NCI-H82 treated with DMSO at 0.1 percent for 48 hours (cell line): ENCODE measurements around the gene FBXW12.
A peak's percentile ranks its signal among the peaks of the same experiment; 100 is the strongest.
"Not testable (repeated sequence)": the region's sequence is repeated elsewhere in the genome, so short reads cannot be mapped to it uniquely, and the experiment has no call there.

Source experiments
- DNase-seq: peaks from one replicate; lab custom pipeline; 2025; ENCODE audit not compliant: unreplicated experiment; lab: John Stamatoyannopoulos, UW

The FBXW12 gene, protein sequence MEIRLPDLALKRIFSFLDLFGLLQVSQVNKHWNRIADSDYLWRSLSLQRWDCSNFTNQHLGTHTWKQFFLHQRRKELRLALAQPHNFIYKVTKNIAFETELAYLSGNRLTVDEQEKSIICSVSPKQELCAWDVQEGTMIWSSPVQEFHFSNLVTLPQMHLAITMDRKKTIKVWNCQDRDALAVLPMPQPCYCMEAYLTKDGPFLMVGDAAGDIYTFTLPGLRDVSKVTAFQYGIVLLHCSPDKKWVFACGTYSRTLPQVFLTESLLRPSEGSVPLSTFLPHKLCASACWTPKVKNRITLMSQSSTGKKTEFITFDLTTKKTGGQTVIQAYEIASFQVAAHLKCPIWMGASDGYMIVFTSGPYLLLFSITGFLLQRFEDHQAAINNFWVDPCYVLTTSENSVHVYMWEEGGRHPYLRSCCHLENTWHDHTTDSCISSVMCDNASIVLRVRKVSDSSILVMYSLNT

DNA sequence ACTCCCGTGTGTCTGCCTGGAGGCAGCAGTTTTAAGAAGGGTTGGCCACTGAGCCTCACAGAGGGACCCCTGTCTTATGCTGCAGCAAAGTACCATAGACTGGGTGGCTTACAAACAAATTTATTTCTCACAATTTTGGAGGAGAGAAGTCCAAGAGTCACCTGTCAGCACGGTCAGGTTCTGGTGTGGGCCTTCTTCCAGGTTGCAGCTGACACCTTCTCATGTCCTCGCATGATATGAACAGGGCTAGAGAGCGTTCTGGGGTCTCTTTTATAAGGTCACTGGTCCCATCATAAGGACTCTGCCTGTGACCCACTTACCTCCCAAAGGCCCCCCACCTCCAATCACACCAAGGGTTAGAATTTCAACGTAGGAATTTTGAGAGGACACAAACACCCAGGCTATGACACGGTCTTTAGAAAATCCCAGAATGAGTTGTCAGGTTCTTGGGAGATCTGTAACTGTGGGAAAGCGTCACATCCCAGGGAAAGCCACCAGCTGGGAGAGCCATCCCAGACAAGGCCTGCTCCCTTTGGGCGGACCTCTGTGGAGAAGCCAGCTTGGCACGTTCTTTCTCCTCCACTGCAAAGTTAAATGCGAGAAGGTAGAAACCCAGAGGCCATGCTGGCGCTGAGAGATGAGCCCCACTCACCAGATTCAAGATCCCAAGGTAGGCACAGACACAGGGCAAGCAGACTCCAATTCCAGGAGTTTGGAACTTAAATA lies at the start of gene FBXW12:
Gene FBXW12, plus strand, starts transcription at position 569 of the 726 bp plus-strand sequence. CDS start 549 bp downstream, outside the sequence.
- no peak for DNase-seq

DNA sequence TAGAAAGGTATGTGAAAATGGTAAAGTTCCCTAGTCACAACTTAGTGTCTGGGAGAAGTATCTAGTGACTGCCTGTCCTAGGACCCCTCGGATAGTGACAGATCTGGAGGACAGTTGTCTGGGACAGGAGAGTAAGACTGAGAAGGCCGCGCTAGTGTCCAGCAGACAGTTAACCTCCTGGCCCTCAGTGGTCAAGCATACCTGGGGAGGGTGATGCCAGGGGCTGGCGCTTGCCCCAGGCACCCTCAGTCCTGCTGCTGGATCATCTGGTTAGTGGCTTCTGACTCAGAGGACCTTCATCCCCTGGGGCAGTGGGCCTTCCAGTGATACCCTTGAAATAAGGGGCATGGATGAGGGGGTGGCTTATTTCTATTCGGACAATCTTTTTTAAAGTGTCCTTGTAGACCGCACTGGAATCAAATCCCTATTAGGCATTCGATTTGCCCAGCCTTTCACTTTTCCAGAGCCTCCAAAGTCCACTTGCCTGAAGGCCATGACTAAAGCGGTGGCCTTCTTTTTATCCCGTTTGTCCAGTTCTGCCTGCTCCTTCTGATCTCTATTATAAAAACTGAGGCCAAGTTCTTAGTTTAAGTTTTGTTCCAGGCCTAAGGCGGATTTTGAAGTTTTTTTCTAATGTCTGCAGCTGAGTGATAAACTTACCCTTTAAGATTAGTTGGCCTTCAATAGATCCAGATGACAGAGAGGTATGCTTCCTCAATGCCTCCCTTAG lies 40.1 kb upstream of the FBXW12 start:
- DNase-seq: not testable (repeated sequence)

DNA sequence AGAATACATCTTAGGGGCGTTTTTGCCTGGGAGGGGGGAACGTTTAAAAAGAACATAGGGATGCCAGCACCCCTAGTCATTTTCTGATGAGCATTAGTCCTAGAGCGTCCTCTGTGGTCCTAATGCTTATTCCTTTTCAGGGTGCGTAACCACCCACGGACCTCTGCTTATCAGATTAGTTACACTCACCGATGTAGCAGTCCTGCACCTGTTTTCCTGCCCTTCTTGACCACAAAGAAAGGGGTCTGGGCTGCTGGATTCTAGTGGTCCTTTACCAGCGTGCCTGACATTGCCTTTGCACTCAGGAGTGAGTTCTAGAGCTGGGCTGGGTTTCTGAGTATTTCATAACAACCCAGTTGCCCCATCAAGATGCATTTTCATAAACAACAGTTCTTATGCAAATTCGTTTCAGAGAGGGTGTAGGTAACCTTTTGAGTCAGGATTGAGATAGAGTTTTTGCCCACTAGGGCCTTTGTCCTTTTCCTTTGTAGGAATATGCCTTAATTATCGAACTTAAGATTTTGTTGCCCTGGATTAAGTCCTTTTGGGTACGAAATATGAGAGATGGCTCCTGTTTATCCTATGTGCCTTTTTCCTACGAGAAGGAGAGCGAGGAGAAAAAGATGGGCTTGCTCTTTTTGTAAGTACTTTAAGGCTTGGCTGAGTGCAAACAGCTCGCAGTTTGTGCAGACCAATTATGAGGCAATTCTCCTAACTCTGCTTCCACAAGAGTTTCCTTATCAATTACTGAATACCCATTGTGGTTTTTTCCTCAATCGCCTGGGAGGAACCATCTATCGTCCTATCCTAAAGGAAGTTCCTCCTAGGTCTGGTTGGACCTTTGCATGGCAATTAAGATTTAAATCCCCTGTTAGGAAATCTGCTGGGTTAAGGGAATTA lies 38.4 kb upstream of the FBXW12 start, which contains the start of gene SPINK8:
Gene SPINK8, minus strand, starts transcription at position 316 of the 900 bp plus-strand sequence. CDS start 5,320 bp downstream, outside the sequence.
- not testable (repeated sequence) for DNase-seq

DNA sequence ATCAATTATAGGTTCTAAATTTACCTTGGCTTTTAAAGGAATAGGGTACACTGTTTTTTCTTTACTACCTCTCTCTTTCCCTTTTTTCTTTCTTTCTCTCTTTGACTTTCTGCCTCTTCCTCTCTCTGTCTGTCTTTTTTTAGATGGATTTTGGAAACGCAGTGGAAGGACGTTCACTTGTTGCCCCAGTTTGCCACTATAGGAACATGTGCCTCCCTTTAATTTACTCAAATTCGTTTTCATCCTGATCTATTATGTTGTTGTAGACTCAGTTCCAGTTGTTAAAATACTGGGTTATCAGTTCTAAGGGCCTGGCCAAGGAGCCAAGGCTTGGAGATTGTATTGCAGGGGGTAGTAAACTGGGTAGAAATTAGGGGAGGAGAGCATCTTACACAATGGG lies 37.4 kb upstream of the FBXW12 start:
- no peak for DNase-seq

DNA sequence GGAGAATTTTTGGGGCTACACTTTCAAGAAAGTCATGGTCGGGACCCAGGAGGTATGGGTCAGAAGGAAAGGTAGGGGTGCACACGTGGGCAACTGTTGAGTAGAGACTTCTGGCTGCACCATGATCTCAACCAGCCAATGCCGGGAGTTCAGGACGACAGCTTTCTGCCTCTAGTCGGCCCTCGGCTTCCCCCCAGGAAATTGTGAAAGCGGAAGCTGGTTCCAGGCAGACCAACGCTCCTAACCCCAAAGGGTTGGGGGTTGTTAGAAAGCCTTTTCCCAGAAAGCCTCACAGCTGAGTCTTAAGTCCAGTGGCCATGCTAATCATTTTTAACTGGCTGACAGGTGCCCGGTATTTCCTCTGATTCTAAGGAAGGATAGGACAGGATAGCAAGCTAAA lies 36.7 kb upstream of the FBXW12 start:
- DNase-seq: not testable (repeated sequence)

DNA sequence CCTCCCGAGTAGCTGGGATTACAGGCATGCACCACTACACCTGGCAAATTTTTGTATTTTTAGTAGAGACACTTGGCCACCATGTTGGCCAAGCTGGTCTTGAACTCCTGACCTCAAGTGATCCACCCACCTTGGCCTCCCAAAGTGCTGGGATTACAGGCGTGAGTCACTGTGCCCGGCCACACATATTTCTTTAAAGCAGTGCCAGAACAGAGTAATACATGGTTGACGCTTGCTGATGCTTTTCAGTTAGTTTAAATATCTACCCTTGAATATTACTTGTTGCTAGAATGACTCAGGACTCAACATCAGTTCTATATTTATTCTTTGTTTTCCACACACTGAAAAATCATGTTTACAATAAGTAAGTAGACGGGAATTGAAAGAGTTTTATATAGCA lies 34.5 kb upstream of the FBXW12 start:
- DNase-seq: not testable (repeated sequence)

DNA sequence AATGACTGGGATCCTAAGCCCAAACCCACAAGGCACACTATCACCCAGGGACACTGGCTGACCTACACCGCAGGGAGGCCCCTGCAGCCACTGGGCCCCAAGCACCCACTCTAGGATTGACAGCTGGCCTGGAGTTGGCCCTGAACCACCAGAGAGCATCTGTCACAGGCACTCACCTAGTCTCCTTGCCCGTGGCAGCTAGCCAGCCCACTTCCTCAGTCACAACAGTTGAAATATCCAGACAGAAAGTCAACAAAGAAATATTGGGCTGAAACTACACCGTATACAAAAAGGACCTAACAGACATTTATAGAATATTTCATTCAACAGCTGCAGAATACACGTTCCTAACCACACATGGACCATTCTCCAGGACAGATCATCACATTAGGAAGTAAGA lies 33.4 kb upstream of the FBXW12 start:
- DNase-seq: no peak

DNA sequence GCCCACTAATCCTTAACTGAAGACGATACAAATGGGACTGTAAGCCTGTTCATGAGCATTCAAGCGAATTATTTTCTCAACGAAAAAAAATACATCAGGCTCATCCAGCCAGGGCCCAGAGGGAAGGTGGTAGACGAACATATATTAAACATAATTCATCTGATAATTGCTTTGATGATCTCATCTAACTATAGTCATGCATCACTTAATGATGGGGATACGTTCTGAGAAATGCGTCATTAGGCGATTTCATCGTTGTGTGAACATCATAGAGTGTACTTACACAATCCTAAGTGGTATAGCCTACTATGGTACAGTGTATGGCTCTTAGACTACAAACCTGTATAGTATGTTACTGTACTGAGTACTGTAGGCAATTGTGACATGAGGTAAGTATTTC lies 28.6 kb upstream of the FBXW12 start:
- DNase-seq: no peak

DNA sequence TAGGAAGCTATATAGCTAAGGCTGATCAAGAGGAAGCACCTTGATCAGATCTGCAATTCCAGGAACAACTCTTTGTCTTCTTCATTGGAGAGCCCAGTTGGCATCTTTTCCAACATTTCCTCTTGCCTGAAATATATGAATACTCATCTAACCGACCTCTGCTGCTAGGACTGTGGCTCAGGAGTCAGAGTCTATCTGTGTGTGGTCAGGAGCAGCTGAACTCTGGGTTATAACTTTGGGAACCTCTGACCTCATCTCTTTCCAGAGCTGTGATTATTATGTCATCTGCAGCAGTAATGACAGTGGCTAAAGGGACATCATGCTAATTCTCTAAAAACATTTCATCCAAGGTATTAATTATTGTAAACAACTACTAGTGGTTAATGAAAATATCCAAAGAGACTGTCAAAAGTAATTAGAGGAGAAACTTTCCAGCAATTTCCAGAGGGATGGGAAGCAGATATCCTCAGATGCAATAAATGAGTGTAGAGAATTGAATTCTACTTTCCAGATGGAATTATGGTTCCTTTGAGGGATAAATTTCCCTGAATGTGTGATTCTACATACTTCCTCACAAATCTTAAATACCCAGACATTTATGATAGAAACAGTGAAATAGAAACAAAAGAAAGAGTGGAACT lies 27.0 kb upstream of the FBXW12 start:
- DNase-seq: no peak

DNA sequence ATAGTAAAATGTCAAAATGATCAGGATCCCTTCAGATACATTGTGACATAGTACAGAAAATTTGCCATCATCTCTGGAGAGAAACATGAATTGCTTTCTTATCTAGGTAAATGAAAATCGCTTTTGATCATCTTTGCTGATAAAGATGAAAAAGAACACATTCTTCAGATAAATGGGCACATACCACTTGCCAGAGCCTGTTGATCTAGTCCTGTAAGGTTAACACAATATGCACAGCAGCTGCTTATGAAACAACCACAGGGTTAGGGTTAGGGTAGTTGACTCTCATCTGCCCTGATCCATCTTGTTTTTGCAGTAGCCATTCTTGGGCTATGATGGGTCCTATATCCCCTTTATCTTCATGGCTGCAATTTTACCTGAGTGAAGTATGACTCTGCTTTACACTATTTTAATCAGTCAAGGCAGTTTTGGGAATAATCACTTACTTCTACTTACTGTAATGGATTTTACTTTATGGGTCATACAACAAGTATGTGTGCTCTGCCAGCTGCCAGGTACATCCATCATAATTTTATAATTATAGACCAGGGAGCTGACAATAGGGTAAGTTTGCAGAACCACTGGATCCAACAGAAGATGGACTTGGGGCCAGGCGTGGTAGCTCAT lies 26.0 kb upstream of the FBXW12 start:
- DNase-seq: no peak

DNA sequence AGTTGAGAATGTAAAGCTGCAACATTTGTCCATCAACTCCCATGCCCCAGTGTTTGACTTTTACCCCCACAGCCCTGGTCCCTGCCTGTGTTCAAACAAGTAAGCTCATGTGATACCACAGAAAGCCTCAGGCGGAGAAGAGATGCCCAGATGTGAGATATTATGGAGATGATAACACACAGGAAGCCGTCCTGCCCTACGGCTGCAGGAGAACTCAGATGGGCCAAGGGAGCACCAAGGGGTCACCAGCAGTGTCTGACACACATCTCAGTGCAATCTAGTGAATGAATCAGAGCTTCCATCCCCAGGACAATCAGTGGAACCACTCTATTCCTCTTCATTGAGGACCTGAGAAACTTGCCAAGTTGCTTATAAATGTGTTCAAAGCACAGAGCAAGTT lies 24.5 kb upstream of the FBXW12 start:
- DNase-seq: no peak

DNA sequence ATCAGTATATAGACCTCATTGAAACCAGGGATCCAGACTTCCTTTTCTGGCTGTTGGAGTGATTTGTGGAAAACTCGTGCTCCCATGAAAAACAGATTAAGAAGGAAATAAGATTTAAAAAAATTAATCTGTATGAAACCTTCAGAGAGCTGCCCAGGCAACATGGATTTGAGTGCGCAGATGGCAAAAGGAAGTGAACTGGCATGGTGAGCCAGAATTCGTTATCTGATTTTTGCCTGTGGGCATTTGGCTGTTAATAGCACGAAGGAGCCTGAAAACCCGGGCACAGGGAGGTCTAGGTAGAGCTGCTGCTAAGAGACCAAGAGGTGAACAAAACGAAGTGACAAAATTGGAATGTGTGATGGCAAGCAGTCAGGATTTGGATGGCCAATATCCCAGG lies 19.5 kb upstream of the FBXW12 start:
- DNase-seq: no peak

DNA sequence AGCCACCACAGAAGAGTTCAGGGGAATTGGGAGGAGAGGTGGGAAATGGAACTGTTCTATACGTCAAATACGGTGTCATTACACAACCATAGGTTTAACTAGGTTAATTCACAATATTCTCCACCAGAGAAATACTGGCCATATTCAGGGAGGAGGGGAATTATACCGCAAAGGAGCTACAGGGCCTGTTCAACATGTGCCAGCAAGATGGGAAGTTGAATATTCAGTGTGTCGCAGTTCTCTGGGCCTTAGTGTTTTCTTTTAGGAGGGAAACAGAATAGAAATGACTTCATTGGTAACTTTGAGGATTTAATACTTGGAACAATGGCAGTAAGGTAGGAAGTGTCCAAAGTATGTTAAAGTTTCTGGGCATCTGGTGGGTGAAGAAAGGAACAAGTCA lies 18.0 kb upstream of the FBXW12 start:
- DNase-seq: no peak

DNA sequence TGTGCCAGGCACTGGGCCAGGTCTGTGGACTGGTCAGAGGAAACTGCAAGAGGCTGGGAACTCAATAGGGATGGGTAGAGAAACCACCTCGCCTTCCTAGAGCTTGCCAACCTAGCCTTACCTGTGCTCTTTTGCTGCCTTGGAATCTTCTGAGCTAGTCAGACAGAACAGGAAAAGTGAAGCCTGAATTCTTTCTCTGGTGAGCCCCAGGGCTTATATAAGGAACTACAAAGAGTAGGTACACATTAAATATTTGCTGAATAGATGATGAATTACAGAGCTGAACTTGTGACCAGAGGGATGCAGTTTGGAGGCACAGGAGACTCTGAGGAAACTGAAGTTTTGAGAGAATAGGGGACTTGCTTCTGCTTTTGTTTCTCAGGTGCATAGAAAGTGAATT lies 15.6 kb upstream of the FBXW12 start:
- DNase-seq: no peak

DNA sequence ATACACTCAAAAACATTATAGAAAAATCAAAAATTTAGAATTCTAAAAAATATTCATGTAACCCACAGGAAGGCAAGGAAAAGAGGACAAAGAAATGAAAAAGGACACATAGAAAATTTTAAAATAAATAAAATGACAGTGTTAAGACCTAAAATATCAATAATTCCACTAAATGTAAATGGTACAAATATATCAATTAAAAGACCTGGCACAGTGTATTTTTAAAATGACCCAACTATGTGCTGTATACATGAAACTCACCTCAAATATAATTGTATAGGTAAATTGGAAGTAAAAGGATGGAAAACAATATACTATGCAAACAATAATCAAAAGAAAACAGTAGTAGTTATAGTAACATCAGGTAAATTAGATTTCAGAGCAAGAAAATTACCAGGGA lies 10.1 kb upstream of the FBXW12 start:
- DNase-seq: no peak

DNA sequence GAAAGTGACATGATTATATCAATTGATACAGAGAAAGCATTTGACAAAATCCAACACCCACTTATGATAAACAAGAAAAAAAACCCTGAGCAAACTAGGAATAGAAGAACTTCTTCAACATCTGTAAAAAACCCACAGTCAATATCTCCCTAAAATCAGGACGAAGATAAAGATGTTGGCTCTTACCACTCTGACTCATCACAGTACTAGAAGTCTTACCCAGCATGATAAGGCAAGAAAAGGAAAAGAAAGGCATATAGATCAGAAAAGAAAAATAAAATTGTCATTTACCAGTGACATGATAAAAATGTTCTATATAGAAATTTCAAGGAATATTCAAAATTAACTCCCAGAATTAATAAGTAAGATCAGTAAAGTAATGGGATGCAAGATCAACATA lies 7.2 kb upstream of the FBXW12 start:
- DNase-seq: no peak

DNA sequence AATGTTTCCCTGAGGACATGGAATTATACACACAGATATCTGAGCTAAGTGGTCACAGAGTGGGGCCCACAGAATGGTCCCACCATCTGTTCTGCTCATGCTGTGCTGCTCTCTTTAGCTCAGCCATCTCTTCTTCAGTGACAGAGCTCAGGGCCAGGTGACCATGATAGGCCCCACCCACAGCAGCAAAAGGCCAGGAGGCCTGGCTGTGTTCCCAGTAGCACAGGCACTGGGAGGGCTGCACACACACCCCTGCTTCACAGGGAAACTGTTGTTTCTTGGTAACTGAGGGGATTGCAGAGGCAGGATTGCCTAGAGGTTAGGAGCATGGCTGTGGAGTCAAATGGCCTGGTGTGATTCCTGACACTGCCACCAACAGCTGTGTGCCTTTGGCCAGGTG lies 4.8 kb upstream of the FBXW12 start:
- DNase-seq: peak; percentile 2

DNA sequence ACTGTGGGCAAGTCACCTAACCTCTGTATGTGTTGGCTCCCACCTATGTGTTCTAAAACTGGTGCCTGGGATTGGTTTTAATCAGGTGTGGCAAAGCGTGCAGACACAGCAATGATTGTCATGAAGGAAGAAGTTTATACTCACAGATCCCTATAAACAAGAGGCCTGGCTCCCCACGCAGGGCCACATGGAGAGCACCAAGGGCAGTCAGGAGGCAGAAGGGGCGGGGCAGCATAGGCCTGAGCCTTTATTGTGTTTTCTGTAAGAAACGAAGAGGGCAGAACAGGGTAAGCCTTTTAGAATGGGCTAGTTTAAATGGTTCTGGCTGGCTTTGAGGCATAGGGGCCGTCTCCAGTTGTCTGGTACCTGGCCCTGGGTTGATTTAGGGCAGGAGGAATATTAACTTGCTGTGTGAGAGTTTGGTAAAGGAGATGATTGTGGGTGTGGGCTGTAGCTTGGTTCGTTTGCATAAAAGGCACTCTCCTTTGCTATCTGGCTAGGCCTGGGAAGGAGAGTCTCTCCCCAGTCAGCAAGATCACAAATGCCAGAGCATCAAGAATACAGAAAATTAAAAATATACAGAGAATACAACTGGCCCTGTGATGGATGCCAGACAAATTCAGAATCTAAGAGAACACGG lies 2.2 kb upstream of the FBXW12 start:
- DNase-seq: no peak

DNA sequence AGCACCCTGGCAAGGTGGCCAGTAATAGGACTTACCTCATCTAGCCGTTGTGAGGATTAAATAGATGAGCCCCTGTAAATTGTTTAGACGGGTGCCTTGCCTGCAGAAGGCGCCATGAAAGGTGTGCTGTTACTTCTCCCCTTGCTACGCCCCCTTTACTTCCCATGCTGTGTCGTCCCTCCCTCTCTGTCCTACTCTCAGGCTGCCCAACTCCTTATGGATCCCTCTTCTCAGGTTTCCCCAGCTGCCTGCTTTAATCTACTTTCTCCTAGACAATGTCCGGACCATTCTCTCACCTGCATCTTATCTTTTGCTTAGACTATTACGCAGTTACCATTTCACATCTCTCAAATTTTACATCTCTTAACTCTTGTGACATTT lies 1.7 kb upstream of the FBXW12 start:
- no peak for DNase-seq
